IPS-18a (cell line): ENCODE results near the gene XPNPEP3.
"Not testable (repeated sequence)": the region's sequence is repeated elsewhere in the genome, so short reads cannot be mapped to it uniquely, and the experiment has no call there.

Experiments
- H3K27ac ChIP-seq: one replicate; pipeline ENCODE4 v1.5.1; 2013; ENCODE audit warnings: low read length
- H3K27me3 ChIP-seq: one replicate; pipeline ENCODE4 v1.6.1; 2013; ENCODE audit warnings: mild to moderate bottlenecking, low read length; ENCODE audit not compliant: control insufficient read depth, insufficient read depth
- H3K36me3 ChIP-seq: one replicate; pipeline ENCODE4 v1.6.1; 2013; ENCODE audit warnings: low read depth, low read length; ENCODE audit not compliant: control insufficient read depth
- H3K4me1 ChIP-seq: one replicate; pipeline ENCODE4 v1.6.1; 2013; ENCODE audit warnings: low read depth, low read length; ENCODE audit not compliant: control insufficient read depth
- H3K4me3 ChIP-seq: one replicate; pipeline ENCODE4 v1.5.1; 2013; ENCODE audit warnings: low read length
- H3K9ac ChIP-seq: one replicate; pipeline ENCODE4 v1.6.1; 2013; ENCODE audit warnings: mild to moderate bottlenecking, low read length, moderate library complexity
- H3K9me3 ChIP-seq: one replicate; pipeline ENCODE4 v1.6.1; 2013; ENCODE audit warnings: low read depth, low read length; ENCODE audit not compliant: control insufficient read depth

The XPNPEP3 gene

GRCh38 chr22:40829131-40829530 is 27.8 kb upstream of the XPNPEP3 start:
- Histone ChIP-seq H3K9me3 (no peaks in the 10 kb centered on the region), H3K27me3 (no peaks in the 10 kb centered on the region), H3K27ac (no peak overlapping the region), H3K4me1 (peaks cover 10% of the 10 kb centered on the region), H3K36me3 (peaks cover 73% of the 10 kb centered on the region), H3K4me3 (no peak overlapping the region), H3K9ac (no peak overlapping the region)

GRCh38 chr22:40834619-40835018 is 22.3 kb upstream of the XPNPEP3 start:
- H3K36me3 ChIP-seq, result peaks cover 79% of the 10 kb centered on the region
- H3K4me1 ChIP-seq, result no peaks in the 10 kb centered on the region

GRCh38 chr22:40838486-40838885 is 18.5 kb upstream of the XPNPEP3 start:
- H3K36me3 ChIP-seq, result peaks cover 81% of the 10 kb centered on the region

More at GRCh38 chr22:40834619-40835018, 22.3 kb upstream of the XPNPEP3 start:
- Histone ChIP-seq H3K9ac (no peak overlapping the region), H3K9me3 (no peaks in the 10 kb centered on the region), H3K4me3 (no peak overlapping the region), H3K27ac (no peak overlapping the region), H3K27me3 (no peaks in the 10 kb centered on the region)

GRCh38 chr22:40844951-40845350 is 12.0 kb upstream of the XPNPEP3 start:
- Histone ChIP-seq H3K9ac (no peak overlapping the region), H3K4me3 (no peak overlapping the region), H3K27me3 (no peaks in the 10 kb centered on the region), H3K4me1 (no peaks in the 10 kb centered on the region), H3K9me3 (no peaks in the 10 kb centered on the region), H3K27ac (no peak overlapping the region), H3K36me3 (peaks cover 84% of the 10 kb centered on the region)

More at GRCh38 chr22:40838486-40838885, 18.5 kb upstream of the XPNPEP3 start:
- Histone ChIP-seq H3K9ac (no peak overlapping the region), H3K9me3 (no peaks in the 10 kb centered on the region), H3K4me1 (no peaks in the 10 kb centered on the region), H3K27me3 (no peaks in the 10 kb centered on the region), H3K4me3 (no peak overlapping the region), H3K27ac (no peak overlapping the region)

GRCh38 chr22:40845816-40846215 is 11.1 kb upstream of the XPNPEP3 start:
- H3K9ac ChIP-seq, H3K4me1 ChIP-seq, H3K4me3 ChIP-seq, H3K27me3 ChIP-seq, H3K27ac ChIP-seq, H3K9me3 ChIP-seq: not testable (repeated sequence)
- H3K36me3 ChIP-seq, result peaks cover 84% of the 10 kb centered on the region

GRCh38 chr22:40853333-40853732 is 3.6 kb upstream of the XPNPEP3 start:
- Histone ChIP-seq H3K27ac (no peak overlapping the region), H3K4me1 (peaks cover 17% of the 10 kb centered on the region), H3K4me3 (no peak overlapping the region), H3K36me3 (peaks cover 28% of the 10 kb centered on the region), H3K9me3 (no peaks in the 10 kb centered on the region), H3K27me3 (no peaks in the 10 kb centered on the region), H3K9ac (no peak overlapping the region)

- Histone ChIP-seq H3K36me3 (peaks cover 22% of the 10 kb centered on the region), H3K4me1 (peaks cover 17% of the 10 kb centered on the region), H3K27me3 (no peaks in the 10 kb centered on the region), H3K27ac (no peak overlapping the region), H3K9me3 (no peaks in the 10 kb centered on the region), H3K4me3 (no peak overlapping the region), H3K9ac (no peak overlapping the region)
These were observed 3.0 kb upstream of the XPNPEP3 start for GRCh38 chr22:40853961-40854360.

GRCh38 chr22:40855071-40855978 is 1.6 kb upstream of the XPNPEP3 start:
- peak overlapping the region; percentile 99 for H3K27ac ChIP-seq
- H3K36me3 ChIP-seq, result peaks cover 9% of the 10 kb centered on the region
- H3K4me1 ChIP-seq, result peaks cover 17% of the 10 kb centered on the region

GRCh38 chr22:40855979-40856512 is 902 bp upstream of the XPNPEP3 start:
- H3K36me3 ChIP-seq, result peaks cover 9% of the 10 kb centered on the region

More at GRCh38 chr22:40855071-40855978, 1.6 kb upstream of the XPNPEP3 start:
- Histone ChIP-seq H3K9me3 (no peaks in the 10 kb centered on the region), H3K4me3 (peak overlapping the region; percentile 94), H3K9ac (peak overlapping the region; percentile 99), H3K27me3 (no peaks in the 10 kb centered on the region)

GRCh38 chr22:40857309-40857855 is 434 bp downstream of the XPNPEP3 start:
- Histone ChIP-seq H3K9ac (peak overlapping the region; percentile 99), H3K27ac (peak overlapping the region; percentile 90), H3K27me3 (no peaks in the 10 kb centered on the region), H3K4me1 (peaks cover 17% of the 10 kb centered on the region), H3K36me3 (peaks cover 18% of the 10 kb centered on the region), H3K9me3 (no peaks in the 10 kb centered on the region), H3K4me3 (peak overlapping the region; percentile 94)

More at GRCh38 chr22:40855979-40856512, 902 bp upstream of the XPNPEP3 start:
- peak overlapping the region; percentile 99 for H3K9ac ChIP-seq
- H3K4me1 ChIP-seq, result peaks cover 17% of the 10 kb centered on the region
- H3K9me3 ChIP-seq, result no peaks in the 10 kb centered on the region
- H3K27ac ChIP-seq, result peak overlapping the region; percentile 99
- H3K4me3 ChIP-seq, result peak overlapping the region; percentile 94
- no peaks in the 10 kb centered on the region for H3K27me3 ChIP-seq

GRCh38 chr22:40862013-40862412 is 5.1 kb downstream of the XPNPEP3 start, which contains the start of gene DNAJB7:
TSS of gene DNAJB7 (minus strand) at chr22:40862113. CDS start at chr22:40861994, 119 bp downstream.
- H3K9ac ChIP-seq, result no peak within 1 kb of the TSS
- H3K4me3 ChIP-seq, result no peak within 1 kb of the TSS
- H3K36me3 ChIP-seq, result peaks cover 18% of the 10 kb centered on the region
- H3K4me1 ChIP-seq, result peaks cover 8% of the 10 kb centered on the region
- no peaks in the 10 kb centered on the region for H3K9me3 ChIP-seq
- H3K27ac ChIP-seq, result no peak within 1 kb of the TSS
- no peaks in the 10 kb centered on the region for H3K27me3 ChIP-seq
